CD1c-positive myeloid dendritic cell (primary cell): Measurements from ENCODE around the gene RAD51B.
A peak's percentile ranks its signal among the peaks of the same experiment; 100 is the strongest.

Experiments
- DNase-seq: peaks from one replicate; pipeline ENCODE4 v3.0.0-alpha.2; 2016; ENCODE audit errors: extremely low spot score

The RAD51B gene

DNA sequence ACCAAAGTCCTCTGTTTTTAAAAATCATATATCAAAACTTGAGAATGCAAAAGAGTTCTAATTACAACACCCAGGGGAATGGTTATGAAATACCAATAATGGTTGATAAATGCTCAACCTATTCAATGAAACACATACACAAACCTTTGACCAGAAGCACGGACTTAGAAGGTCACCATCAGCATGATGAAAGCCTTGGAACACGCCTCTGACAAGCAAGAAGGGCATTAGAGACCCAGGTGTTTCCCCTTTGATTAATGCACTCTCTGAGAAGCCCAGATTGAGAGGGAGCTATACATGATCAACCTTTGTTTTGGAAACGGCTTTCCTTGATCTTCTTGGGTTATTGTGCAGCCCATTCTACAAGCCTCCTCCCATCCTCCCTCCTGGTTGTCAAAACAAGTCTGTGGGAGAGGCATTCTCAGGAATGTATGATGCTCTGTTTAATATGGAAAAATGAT, 904.3 kb downstream of the RAD51B start:
- no peak for DNase-seq

DNA sequence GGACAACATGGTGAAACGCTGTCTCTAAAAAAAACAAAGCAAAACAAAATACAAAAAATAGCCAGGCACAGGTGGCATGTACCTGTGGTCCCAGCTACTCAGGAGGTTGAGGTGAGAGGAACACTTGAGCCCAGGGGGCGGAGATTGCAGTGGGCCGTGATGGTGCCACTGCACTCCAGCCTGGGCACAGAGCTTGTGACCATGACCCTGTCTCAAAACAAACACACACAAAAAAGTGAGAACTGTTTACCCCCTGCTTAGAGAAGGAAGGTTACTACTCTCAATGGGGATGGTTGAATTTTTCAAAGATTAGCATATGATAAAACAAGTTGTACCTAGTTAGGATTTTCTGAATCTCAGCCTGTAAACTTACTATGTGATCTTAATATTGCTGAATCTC, 905.3 kb downstream of the RAD51B start:
- no peak for DNase-seq

DNA sequence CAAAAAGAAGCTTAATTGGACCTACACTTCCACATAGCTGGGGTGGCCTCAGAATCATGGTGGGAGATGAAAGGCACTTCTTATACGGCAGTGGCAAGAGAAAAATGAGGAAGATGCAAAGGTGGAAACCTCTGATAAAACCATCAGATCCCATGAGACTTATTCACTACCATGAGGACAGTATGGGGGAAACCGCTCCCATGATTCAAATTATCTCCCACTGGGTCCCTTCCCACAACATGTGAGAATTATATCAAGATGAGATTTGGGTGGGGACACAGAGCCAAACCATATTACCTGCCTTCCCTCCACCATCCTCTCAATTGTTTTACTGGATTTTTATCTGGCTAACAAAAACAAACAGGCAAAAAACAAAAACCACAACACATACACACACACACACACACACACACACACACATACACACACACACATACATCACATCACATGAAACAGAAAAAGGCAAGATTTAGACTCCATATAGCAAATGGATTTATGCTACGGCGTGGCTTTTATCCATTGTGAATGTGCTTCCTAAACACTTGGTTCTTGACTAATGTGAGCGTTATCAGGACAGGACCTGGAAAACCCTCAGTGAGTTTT, 906.6 kb downstream of the RAD51B start:
- no peak for DNase-seq

DNA sequence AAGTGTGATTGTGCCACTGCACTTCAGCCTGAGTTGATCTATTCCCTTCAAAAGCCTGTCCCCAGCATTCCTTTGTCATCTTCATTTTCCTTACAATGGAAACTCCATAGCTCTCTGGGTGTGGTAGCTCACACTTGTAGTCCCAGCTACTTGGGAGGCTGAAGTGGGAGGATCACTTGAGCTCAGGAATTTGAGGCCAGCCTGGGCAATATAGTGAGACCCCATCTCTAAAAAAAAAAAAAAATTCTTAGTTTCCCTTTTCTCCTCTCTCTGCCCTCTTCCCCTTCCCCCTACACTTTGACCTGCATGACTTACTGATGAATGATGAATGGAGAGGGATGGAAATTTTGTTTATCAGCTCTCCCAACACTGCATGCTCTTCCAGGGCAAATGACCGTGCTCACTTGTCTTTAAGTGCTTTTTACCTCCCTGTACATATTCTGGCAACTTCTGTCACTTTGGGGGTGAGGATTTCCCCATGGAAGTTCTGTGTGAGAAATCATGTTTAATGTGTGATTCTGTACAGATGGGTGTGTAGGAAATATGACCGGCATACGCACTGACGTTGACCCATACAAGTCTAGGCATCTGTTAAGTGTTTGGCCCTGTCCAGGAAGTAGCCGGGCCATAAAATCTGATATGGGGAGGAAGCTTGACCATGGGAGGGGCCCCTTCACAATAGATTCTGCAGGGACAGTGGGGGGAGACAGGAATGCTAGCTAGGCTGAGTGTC, 907.9 kb downstream of the RAD51B start:
- DNase-seq, result no peak

DNA sequence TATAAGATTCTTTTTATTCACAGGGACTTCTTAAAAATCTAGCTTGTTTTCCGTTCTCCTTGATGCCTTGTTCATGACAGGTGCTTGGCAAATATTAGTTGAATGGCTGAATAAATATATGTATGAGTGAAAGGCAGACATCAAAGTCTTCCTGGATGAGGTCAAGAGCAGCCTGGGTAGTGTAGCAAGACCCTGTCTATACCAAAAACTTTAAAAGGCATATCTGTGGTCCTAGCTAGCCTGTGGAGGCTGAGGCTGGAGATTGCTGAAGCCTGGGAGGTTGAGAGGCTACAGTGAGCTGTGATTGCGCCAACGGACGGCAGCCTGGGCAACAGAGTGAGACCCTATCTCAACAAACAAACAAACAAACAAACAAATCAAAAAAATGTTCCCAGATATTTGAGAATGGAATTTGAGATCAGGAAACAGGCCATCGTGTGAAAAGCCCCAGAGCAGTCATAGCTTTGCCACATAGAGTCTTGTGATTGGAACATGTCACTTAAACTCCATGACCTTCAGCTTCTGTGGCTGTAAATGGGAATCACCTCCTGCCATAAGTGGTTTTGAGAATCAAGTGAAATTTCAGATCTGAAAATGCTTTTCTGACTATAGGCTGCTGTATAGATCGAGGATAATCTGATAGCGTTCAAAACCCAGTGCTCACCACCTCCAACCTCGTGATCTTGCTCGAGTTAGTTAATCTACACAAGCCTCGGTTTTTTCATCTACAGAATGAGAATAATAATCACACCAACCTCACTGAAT, 908.9 kb downstream of the RAD51B start:
- DNase-seq, result no peak

DNA sequence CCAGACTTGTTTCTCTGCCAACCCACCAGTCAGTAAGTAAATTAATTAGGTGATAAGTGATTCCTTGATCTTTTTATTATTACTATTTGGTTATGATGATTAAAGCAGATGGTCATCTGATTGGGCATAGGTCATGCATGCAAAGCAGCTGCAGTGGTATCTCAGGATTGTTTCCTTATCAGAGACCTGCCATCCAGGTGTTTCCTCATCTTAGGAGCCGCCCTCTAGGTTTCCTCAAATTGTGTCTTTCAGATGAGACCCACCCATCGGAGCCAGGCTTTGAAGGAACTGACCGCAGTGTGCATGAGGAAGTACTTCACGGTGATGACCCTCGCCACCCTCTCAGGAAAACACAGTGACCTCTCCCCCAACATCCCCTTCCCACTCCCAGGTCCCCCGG, 910.0 kb downstream of the RAD51B start:
- peak; percentile 51 for DNase-seq

DNA sequence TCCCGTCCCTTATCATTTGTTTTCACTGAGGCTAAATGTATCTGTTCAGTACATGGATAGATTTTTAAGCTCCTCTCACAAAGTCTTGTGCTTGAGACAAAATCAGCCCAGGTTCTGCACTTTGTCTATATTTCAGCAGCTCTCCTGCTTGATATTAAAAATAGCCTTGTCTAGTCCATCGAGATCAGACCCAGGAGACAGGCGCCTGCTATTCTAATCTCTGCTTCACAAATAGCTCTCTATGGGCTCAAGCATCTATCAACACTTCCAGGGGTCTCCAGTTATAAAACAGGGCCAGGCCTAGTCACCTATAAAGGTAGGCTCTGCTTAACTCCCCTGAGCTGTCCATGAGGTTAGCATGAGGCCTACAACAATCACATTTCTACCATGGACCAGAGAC, 910.8 kb downstream of the RAD51B start:
- DNase-seq, result no peak

DNA sequence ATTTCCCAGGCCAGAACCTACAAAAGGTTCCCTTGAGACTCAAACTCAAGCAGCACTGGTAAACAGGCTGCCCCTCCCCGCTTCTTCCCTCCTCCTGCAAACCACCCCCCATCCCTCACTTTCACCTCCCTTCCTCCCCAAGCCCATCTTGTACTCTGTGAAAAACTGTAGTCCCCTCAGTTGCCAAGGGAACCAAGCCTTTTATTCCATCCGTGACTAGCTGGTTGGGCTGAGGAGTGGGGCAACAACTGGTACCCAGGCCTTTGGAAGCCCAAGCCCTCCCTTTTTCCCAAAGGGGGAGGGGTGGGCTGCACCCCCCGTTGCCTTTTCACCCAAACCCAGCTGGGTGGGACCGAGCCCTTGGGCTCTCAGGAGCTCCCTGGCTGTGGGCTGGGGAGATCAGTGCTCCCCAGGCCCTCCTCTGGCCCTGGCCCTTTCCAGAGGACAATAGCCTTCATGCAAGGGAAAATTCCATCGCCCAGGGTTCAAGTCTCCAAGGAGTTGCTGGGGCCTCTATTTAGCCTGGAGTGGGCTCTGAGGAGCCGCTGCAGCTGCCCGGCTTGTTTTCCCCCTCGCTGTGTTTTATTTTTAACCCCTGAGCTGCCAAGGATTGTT, 911.3 kb downstream of the RAD51B start:
- DNase-seq, result no peak

DNA sequence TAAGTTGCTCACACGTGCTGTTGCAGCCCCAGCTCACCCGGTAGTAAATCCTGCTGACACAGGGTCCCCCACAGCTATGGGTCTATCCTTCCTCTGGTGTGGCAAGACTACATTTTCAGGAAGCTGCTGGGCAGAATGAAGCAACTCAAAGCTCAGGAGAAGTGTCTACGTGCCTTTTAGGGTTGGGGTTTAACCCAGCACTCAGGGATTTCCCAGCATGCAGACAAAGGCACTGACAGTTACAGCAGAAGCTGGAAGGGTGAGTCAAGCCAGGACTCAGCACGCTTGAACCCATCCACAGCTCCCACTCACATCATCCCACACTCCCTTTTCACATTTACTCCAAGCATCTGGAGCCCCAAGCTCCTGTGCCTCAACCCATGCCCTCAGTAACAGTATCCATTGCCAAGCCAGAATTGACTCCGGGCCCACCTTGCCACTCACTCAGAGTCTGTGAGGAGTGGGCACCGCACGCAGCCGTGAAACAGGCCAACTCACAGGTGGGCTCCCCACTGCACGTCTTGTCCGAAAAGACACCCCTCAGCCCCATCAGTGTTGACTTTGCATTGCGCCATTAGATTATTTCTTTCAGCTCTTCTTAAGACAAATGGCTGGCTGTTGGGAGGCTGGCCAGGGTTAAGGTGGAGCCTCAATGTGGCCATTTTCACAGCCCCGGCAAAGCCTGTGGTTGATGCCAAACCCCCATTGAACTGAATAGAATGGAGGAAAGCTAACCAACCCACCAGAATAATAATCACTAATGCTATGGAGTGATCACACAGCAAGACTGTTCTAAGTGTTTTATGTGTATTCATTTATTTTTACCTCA, 913.7 kb downstream of the RAD51B start:
- peak; percentile 90 for DNase-seq

DNA sequence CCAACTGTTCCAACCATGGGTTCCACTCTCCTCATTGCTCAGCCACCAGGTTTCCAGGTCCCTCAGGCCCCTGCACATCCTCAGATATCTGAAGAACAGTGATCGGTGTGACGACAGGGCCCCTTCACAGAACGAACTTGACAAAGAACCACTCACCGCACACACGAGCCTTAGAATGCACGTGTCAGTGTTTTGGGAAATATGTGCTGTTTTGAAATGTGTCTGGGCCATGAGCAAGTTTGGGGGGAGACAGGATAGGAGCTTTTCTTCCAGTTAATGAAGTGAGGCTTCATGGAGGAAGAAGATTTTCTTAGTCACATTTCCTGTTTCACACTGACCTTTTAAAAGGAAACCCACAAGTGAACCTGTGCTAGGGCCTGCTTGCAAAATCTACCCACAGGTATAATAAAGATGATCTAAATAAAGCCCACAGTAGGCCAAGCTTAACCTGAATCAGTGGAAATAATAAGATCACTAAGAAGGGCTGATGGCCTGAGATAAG, 914.7 kb downstream of the RAD51B start:
- DNase-seq, result peak; percentile 79

DNA sequence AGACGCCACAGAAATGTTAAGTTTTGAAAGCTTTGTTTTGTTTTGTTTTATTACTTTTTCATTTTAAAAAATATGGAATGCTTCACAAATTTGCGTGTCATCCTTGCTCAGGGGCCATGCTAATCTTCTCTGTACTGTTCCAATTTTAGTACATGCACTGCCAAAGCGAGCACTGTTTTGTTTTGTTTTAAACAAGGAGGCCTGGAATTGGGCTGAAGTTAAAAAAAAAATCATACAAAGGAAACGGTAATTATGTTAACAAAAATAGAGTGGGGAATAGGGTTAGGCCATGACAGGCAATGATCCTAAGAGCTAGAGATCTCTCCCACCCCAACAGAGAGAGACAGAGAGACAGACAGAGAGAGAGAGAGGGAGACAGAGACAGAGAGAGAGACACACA, 916.3 kb downstream of the RAD51B start:
- DNase-seq, result no peak

DNA sequence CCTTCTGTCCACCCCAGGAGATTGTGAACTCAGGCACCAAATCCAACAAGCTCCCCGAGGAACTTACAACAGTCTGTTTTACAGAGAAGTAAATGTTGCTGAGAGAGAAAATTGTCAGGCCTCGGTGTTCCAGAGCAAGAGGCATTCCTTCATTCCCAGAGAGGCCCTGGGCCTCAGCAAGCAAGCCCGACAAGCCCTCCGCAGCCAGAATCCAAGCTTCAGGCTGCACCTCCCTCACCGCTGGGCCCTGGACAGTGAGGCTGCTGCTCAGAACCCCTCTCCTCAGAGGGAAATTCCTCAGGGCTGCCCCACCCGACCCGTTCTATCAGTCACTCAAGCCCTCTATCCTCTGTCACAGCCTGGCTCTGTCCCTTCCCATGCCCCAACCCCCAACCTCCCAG, 916.9 kb downstream of the RAD51B start:
- DNase-seq, result no peak

DNA sequence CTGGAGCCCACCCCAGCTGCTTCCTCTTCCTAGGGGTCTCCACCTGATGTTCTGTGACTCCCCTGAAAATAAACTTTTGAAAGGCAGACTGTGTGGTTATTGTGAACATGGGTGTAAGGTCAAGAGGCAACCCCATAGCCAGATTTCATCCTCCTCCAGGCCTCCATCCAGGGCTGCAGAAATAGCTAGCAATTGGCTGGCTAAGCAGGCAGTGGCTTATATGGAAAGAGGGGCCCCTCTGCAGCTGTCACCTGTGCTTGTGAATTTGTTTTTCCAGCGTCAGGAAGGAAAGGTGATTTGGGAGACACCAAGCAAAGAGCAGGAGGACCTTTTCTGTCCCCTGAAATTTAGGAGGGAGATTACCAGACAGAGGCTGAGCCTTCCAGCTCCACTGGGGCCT, 917.5 kb downstream of the RAD51B start:
- no peak for DNase-seq

DNA sequence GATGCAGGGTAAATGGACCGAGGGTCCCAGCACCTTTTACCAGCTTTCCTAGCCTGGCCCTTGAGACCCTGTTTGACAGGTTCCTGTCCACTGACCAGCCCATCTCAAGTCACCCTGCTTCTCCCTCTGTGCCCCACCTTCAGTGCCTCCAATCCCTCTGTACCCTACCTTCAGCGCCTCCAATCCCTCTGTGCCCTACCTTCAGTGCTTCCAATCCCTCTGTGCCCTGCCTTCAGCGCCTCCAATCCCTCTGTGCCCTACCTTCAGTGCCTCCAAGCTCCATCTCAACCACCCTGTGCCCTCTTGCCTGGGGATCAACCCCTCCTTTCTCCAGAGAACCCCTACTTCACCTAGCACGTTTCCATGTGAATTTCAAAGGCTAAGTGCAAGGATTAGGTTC, 919.0 kb downstream of the RAD51B start:
- no peak for DNase-seq

DNA sequence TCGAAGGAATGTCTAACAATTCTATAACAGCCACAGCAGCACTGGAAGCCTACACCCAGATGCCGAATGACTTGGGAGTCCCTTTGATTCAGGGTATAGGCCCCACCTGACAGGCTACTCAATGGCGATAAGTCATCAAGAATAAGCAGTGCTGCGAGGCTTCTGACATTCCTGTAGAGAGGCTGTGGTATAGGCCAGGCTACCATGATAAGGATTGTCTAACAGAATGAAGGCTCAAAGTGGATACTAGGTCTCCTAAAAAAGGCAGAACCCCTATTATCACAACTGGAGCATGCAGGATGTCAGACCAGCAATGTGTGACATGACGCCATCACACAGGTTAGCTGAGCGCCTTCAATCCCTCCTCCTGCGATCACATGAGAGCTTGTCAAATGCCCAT, 920.1 kb downstream of the RAD51B start:
- DNase-seq, result no peak

DNA sequence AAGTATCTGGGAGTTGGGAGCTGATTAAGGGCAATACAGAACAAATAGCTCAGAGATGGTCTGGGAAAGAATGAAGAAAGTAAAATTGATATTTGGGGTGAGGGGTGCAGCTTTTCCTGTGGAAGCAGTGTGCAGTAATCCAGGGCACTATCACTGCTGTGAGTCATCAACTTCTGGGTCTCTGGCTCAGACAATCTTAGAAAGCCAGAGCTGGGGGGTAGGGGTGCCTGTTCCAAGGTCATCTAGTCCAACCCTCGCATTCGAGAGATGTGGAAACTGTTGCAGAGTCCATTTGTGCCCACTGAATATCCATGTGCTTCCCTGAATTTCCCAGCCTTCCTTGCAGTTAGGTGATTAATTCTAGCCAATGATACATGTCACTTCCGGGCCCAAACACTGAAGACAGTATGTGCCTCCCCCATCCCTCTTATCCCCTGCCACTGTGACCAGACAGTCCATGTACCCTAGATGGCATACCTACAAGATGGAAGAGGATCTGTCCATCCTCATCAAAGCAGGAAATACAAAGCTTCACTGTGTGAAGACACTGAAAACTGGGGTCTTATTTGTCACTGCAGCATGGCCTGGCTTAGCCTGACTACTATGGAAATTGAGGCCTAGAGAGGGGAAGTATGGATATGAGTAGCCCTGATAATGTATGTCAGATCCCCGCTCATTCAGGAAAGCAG, 921.4 kb downstream of the RAD51B start:
- no peak for DNase-seq

DNA sequence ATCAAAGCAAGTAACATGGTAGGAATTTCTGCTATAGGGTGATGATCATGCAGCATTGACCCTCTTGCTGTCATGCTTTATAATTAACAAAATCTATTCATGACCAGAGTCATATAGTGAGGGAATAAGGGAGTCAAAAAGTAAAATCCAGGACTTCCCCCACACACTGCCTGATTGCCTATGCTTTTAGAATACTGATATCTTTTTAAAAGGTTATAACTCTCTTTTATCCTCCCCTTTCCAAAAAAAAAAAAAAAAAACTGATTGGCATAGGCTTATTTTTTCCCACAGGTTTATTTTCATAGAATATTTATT, 921.9 kb downstream of the RAD51B start:
- DNase-seq, result no peak

DNA sequence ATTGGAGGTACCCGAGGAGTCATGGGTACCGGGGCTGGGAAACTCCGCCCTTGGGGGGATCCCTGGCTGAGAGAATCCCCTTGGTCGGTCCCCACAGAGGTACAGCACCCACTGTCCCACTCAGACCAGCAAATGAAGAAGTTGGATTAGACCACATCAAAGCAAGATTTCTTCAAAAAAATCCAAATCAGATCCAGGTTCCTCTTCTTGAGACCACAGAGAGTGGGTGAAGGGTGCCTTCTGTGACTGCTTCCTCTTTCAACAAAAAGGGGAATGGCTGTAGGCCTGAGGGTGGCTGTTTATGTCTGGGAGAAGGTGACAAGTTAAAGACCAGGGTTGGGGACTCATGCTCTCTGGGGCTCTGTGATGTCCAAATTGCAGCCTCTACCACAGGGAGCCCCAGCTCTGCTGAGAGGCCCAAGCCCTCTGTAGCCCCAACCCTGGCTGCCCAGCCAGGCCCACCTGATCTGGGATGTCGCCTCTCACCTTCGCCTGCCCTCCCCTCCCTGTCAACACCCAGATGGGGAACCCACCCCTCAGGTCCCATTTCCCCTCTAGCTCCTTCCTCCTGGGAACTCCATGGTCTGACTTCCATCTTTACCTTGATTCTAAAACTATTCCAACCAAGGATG, 922.4 kb downstream of the RAD51B start:
- DNase-seq, result peak; percentile 96

DNA sequence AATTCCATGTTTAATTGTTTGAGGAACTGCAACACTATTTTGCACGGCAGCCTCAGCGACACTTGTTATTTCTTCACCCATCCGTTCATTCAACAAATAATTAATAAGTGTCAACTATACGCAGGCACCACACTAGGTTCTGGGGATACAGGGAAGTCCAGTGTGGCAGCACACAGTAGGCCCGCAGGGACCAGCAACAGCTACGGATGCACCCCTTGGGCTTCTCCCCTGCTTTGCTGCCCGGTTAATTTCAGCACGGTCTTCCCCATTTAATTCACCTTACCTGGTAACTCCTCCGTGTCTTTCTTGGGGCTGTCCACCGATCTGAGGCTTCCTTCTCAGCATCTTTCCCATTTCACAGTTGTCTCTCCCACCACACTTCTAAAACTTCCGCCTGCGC, 925.0 kb downstream of the RAD51B start:
- DNase-seq, result no peak

DNA sequence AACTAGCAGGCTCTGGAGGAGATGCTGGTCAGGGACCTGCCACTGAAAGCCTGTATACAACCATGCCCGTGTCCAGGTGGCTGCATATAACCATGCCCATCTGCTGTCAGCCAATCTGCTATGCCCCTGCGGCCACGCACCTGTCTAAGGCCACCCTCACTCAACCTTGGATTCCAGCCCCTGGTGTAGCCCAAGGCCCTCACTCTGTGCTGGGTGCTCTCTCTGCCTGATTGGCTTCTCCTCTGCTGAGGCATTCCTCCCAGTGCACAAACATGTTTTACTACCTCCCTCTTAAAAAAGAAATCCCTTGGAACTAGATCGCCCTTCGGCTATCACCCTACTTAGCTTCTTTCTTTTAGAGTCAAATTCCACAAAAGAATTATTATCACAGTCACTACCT, 927.8 kb downstream of the RAD51B start:
- DNase-seq, result no peak

DNA sequence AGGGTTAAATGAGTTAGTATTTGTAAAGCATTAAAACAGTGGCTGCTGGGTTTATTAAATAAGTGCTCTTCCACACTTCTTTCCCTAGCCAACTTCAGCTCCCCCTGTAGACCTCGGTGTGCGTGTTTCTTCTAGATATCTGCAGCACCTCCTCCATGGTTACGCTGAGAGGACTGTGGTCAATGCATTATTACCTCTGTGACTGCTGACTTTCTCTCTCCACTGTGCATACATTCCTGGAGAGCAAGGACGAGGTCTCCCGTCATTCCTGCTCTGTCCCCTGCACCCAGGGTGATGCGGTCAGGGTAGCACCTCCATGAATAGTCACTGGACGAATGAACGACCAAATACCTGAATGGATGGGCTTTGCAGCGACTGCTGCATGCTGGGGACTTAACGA, 928.7 kb downstream of the RAD51B start:
- DNase-seq, result no peak
